Choroid plexus epithelial cell (primary cell): ENCODE results near the gene HOXD12.

Source experiments
- DNase-seq: peaks from one replicate; pipeline ENCODE4 v3.0.0-alpha.2; 2010; ENCODE audit warnings: low read depth
- H3K4me3 ChIP-seq: 2 replicates; pipeline ENCODE4 v1.5.1; 2011; ENCODE audit warnings: low read depth, mild to moderate bottlenecking, control low read depth, low read length, moderate library complexity
- TF ChIP-seq, protein P1 (sequence below): conservative IDR thresholded peaks from 2 replicates; pipeline ENCODE4 v1.5.1; 2011; ENCODE audit warnings: low read depth, mild to moderate bottlenecking, control low read depth, inconsistent platforms, low read length, moderate library complexity

Gene HOXD12

DNA sequence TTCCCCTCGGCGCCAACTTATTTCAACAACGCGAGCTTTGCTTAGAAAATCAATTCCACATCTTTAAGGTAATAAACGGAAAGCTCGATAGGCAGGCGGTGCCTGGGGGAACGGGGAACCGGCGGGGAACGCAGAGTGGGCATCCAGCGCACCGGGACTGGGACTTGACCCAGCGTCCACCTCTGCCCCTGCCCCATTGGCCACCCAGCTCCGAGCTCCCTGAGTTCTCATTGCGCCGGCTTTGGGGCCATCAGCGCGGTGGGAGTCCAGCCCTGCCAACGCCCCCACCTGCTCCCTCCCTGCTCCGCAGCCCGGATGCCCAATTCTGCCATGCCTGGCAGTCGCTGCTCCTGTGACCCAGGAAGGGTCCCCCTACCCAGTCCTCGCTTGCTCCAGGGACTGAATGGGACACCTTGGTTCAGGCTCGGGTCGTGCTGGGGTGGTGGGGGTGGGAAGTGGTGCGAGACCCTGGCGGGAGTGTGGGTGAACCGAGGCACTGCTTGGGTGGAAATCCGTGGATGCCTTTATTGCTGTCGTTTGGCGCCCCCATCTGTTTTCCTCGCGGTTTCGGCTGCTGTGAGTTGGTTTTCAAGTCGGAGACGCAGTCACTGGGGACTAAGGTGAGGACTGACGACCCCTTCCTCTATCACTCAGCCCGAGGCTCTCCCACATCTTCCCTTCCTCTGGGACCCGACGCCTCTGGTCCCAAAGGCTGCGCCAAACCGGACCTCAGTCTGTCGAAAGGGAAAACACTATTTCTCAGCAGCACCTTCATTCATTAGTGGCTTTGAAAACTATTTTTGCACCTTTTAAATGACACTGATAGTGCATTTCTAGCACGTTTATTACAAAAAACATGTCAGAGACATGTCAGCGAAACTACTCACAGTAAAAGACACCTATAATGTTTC is 13.5 kb upstream of the HOXD12 start:
- peak; percentile 45 for DNase-seq
- TF ChIP-seq, protein P1, sequence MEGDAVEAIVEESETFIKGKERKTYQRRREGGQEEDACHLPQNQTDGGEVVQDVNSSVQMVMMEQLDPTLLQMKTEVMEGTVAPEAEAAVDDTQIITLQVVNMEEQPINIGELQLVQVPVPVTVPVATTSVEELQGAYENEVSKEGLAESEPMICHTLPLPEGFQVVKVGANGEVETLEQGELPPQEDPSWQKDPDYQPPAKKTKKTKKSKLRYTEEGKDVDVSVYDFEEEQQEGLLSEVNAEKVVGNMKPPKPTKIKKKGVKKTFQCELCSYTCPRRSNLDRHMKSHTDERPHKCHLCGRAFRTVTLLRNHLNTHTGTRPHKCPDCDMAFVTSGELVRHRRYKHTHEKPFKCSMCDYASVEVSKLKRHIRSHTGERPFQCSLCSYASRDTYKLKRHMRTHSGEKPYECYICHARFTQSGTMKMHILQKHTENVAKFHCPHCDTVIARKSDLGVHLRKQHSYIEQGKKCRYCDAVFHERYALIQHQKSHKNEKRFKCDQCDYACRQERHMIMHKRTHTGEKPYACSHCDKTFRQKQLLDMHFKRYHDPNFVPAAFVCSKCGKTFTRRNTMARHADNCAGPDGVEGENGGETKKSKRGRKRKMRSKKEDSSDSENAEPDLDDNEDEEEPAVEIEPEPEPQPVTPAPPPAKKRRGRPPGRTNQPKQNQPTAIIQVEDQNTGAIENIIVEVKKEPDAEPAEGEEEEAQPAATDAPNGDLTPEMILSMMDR = peak; percentile 61
- no peak overlapping the region for H3K4me3 ChIP-seq

DNA sequence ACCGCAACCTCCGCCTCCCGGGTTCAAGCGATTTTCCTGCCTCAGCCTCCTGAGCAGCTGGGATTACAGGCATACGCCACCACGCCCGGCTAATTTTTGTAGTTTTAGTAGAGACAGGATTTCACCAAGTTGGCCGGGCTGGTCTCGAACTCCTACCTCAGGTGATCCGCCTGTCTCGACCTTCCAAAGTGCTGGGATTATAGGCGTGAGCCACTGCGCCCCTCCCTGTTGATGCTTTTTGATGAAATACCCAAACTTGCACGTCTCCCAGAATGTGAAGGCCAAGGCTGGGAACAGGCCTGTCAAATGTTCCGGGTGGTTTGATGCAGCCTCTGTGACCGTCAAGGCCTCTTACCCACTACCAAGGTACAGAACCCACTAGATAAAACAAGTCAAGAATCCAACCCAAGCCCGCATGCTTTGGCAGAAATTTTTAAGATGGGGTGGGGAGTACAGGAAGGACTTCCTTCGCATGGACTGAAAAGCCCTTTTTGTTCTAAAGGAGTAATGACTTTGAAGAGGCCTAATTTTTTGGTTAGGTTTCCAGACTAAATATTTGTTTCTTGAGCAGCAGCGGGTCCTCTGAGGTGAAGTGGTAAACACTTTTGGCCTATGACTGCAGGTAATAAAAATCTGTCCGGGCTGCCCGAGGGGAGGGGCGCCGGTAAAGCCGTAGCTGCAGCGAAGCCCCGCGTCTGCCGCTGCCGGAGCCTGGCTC is 12.1 kb upstream of the HOXD12 start:
- TF ChIP-seq, protein P1 = no peak
- DNase-seq = no peak
- no peak overlapping the region for H3K4me3 ChIP-seq

DNA sequence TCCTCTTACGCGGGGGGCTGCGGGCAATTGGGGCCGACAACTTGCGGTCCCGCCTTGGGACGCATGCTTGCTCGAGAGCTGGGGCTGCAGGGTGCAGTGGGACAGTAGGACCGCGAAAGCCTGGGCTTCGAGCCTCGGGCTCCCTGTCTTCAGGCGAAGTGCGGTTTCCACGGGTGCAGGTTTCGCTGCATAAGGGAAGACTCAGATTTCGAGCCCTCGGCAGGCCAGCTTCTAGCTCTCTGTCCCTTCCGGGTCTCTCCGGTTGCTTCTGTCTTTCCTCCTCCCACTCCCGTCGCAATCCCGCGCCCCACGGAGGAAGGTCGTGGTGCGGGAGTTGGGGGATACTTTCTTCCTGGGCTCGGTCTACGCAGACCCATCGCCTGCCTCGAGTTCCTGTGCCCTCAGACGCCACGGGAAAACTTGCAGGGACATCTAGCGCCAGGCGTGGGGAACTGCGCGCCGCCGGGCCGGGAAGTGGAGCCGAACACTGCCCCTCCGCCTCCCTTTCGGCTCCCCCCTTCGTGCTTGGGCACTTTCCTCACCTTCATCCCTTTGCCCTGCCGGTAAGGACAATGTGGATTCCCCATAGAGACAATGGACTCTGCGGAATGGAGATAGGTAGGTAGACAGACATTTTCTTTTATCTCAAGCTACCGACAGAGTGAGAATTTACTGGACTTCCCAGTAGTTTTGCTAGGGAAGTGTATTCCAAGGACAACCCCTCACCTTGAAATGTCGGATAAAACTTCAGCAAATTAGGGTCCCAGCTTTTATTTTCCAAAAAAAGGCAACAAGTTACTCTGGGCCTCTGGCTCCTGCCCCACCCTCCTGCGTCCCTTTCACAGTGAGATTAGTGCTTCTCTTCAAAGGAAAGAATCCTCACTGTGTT is 11.3 kb upstream of the HOXD12 start:
- TF ChIP-seq, protein P1 = peak; percentile 75
- DNase-seq = peak; percentile 45
- H3K4me3 ChIP-seq = peak overlapping the region; percentile 20

DNA sequence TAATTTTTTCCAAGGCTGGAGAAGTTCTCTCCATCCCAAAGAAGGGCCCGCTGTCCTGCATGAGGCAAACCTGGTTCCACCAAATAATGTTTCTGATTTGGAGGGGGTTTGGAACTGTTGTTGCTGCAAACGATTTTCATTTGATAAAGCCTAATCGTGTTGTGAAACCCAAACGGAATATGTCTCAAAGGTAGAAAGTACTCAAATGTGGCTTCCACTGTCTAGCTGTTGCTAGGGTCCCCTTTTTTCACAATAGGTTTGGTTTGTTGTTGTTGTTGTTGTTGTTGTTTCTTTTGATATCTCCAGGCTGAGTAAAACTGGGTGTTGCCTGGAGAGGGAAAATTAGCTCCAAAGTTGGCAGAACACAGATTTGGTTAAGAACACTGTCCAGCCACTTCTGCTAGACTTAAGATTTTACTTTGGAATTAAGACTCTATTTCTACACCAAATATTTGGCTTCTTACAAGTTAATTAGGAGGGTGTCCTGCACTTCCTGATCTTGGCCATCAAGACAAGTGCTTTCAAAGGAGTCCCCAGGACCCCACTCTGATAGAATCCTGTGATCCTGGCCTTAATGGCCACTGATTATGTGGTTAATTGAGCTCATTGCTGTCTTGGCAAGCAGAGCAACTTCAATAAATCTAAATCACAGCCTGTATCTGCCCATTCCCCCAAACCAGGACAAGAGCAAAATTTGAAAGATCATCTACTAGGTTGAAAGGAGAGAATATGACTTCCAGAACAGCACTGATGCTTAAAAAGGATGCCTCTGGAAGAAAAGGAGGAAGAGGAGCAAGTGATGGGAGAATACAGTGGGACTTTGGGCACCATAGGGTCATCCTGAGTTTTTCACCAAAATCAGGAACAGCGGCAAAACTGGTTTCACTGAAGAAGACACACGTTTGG is 10.4 kb upstream of the HOXD12 start:
- TF ChIP-seq, protein P1 = no peak
- no peak for DNase-seq
- no peak overlapping the region for H3K4me3 ChIP-seq

DNA sequence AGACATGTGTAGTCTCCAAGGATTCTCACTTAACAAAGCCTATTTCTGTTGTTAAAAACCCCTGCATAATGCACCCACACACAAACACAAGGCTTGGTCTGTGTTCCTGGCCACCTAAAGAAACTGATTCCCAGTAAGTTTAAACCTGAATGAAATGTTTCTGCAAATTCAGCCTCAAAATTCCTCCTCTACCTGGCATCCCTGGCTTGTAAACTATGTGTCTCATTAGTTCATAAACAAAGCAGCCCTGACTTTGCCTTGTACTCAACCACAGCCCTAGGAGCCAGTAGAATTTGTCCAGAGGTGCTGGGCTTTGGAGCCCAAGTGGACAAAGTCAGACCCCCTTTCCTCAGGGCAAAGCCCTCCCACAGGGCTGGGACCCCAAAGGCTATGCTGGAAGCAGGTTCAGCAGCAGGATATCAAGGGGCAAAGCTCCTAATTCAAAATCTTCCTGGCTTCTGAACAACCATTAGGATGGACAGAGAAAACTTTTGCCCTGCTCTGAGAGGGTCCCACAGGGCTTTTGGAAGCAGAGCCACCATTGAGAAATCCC is 9.7 kb upstream of the HOXD12 start:
- TF ChIP-seq, protein P1 = no peak
- no peak overlapping the region for H3K4me3 ChIP-seq

DNA sequence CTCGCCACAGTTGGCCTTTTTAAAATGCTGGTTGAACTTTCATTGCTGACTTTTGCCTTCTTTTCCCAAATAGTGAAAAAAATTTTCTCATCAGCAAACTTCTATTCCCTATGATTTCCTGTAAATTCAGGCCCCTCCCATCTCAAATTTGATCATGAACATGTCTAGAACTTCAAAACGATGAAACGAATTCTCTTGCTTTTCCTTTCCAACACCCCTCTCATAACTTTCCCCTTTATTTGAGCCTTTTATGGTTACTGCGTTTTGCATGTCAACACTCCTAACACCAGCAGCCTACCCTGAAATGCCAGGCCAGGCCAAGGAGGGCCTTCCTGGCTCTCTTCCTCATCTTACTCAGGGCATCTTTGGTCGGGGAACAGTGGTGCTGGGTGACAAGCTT is 8.7 kb upstream of the HOXD12 start:
- no peak for DNase-seq
- TF ChIP-seq, protein P1 = no peak
- no peak overlapping the region for H3K4me3 ChIP-seq

More for the DNA sequence above, 9.7 kb upstream of the HOXD12 start:
- no peak for DNase-seq
